Esophagus squamous epithelium (tissue), 4 donors: ENCODE data around the gene GPC6.

Source experiments
- POLR2A ChIP-seq, 4 donors: fragments of 450-650 bp; IDR thresholded peaks; one replicate each; pipeline ENCODE4 v1.6.1; 2017; ENCODE audit warnings: antibody characterized with exemption in 4 of 4, mild to moderate bottlenecking in 4 of 4, moderate library complexity in 3 of 4
- TF ChIP-seq, protein P1 (sequence below), 6 experiments: fragments of 450-650 bp in 4 of 6; fragments of 200-600 bp in 2 of 6; sonication (generic) in 2 of 6; IDR thresholded peaks; one replicate each; pipeline ENCODE4 v1.5.1; 2016 to 2019; ENCODE audit warnings: antibody characterized with exemption in 6 of 6, mild to moderate bottlenecking in 4 of 6, moderate library complexity in 4 of 6

DNA sequence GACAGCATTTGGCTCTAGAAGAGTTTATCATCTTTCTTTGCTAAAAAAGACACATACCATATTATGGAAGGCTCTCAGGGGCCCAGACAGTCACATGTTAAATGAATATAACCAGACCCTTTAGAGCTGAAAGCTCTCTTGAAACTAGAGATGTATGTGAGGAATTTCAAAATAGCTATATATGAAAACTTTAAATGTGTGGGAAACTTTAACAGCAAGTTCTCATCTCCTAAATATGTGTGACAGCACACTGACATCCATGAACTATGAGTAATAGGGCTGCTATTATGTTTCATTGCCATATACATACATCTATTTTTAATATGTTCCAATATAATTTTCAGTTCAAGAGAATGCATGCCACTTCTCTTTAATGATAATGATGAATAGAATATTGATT, 509.5 kb downstream of the GPC6 start:
- TF ChIP-seq, protein P1, sequence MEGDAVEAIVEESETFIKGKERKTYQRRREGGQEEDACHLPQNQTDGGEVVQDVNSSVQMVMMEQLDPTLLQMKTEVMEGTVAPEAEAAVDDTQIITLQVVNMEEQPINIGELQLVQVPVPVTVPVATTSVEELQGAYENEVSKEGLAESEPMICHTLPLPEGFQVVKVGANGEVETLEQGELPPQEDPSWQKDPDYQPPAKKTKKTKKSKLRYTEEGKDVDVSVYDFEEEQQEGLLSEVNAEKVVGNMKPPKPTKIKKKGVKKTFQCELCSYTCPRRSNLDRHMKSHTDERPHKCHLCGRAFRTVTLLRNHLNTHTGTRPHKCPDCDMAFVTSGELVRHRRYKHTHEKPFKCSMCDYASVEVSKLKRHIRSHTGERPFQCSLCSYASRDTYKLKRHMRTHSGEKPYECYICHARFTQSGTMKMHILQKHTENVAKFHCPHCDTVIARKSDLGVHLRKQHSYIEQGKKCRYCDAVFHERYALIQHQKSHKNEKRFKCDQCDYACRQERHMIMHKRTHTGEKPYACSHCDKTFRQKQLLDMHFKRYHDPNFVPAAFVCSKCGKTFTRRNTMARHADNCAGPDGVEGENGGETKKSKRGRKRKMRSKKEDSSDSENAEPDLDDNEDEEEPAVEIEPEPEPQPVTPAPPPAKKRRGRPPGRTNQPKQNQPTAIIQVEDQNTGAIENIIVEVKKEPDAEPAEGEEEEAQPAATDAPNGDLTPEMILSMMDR (IDR thresholded peaks at IDR 0.05) = no peak
- TF ChIP-seq POLR2A (IDR thresholded peaks at IDR 0.05) = no peak
